ENCODE results near the gene MRPL30. TPM values are rescaled to one million over a fixed set of nuclear protein-coding genes. Genes with fewer than 3 reads are reported as not detected.
"Not testable (repeated sequence)": the region's sequence is repeated elsewhere in the genome, so short reads cannot be mapped to it uniquely, and the experiment has no call there.

Gene MRPL30
- total RNA-seq, 1 donor from 2014 or later, result 29.0 TPM

DNA sequence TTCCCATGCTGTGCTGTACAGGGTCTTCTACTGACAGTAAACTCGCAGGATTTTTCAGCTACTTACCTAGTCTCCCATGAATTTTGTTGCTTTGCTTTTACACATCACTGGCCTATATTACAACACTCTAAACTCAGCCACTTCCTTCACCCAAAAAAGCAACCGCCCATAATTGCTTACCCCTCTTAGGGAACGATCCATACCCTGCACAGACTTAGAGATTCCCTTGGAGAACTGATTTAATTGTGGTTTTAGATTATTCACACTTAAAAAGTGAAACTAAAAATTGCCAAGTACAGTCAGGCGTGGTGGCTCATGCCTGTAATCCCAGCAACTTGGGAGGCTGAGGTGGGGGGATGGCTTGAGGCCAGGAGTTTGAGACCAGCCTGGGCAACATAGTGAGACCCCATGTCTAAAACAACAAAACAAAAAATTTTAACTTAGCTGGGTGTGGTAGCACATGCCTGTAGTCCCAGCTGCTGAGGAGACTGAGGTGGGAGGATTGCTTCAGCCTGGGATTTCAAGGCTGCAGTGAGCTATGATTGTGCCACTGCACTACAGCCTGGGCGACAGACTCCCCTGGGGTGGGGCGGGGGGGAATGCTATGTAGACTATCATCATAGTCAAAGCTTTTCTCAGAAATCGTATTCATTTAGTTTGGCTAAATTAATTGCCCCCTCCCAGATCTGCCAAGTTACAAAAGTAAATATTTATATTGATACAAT is 19.3 kb downstream of the MRPL30 start:
- Mint-ChIP-seq H3K4me1 (no peaks in the 10 kb centered on the region), H3K27me3 (no peaks in the 10 kb centered on the region), H3K9me3 (peaks cover 13% of the 10 kb centered on the region), H3K27ac (no peak overlapping the region), H3K36me3 (ENCODE audit: low read depth) (peaks cover 18% of the 10 kb centered on the region), H3K4me3 (no peak overlapping the region)
- intact Hi-C loops (cut with micrococcal nuclease), result no loop called here
- DNase-seq, result no peak

DNA sequence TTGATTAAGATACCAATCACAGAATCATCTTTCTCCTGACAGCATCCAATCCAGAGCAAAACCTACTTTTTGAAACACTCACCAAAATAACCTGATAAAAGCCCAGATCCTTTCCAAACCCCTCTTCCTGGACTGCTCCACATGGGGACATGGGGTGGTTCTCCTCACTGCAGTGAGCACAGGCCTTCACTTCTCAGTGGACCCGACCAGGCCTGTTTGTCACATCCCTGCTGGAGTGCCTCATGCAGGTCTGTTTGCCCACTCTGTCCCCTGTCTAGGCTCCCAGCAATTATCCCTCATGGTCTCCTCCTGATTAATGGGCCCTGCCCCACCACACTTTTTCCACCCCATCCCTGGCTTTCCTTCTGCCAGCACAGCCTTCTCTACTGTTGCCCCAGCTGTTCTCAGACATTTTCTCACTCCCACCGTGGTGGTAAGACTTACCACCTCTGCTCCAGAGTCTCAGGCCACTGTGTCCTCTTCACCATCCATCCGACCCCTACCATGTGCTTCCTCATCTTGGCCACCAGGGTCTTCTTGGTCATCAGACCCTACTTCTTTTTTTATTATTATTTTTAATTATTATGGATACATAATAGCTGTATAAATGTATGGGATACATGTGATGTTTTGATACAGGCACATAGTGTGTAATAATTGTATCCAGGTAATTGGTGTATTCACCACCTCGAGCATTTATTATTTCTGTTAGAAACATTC is 21.1 kb downstream of the MRPL30 start:
- DNase-seq, result no peak
- H3K4me3 Mint-ChIP-seq, result no peak overlapping the region
- H3K27me3 Mint-ChIP-seq, result no peaks in the 10 kb centered on the region
- no peaks in the 10 kb centered on the region for H3K4me1 Mint-ChIP-seq
- H3K36me3 Mint-ChIP-seq (ENCODE audit: low read depth), result peaks cover 10% of the 10 kb centered on the region
- peaks cover 22% of the 10 kb centered on the region for H3K9me3 Mint-ChIP-seq
- intact Hi-C loops (cut with micrococcal nuclease), result no loop called here
- no peak overlapping the region for H3K27ac Mint-ChIP-seq

DNA sequence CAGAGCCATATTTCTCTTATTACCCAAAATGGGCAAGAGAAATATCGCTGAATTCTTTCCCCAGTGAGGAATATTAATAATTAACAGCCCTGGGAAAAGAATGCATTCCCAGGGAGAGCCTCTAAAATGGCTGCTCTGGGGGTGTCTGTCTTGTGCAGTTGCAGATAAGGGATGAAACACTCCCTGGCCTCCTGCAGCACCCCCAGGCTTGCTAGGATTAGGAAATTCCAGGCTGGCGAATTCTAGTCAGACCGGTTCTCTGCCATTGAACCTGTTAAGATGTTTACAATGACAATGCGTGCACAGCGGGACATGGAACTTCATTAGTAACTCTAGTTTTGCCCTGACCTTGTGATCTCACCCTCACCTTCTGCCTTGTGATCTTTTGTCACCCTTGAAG is 24.5 kb downstream of the MRPL30 start:
- intact Hi-C loops (cut with micrococcal nuclease), result no loop called here
- no peak overlapping the region for H3K27ac Mint-ChIP-seq

DNA sequence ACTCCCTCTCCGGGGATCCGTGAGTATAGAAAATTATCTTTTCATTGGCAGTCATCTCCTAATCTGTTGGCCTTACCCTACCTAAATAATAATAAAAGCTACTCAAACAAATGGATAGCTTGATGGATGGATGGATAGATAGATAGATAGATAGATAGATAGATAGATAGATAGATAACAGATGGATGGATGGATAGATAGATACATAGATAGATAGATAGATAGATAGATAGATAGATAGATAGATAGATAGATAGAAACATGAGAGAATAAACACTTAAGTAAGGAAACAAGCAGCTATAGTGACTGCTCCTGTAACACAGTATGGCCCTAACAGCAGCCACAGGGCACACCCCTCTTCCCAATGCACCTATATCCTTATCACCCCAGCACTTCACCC is 35.1 kb downstream of the MRPL30 start:
- Mint-ChIP-seq H3K9me3 (no peaks in the 10 kb centered on the region), H3K4me1 (peaks cover 2% of the 10 kb centered on the region)
- intact Hi-C loops (cut with micrococcal nuclease), result no loop called here

More for the DNA sequence above, 24.5 kb downstream of the MRPL30 start:
- Mint-ChIP-seq H3K4me3 (no peak overlapping the region), H3K27me3 (no peaks in the 10 kb centered on the region), H3K9me3 (peaks cover 22% of the 10 kb centered on the region), H3K4me1 (peaks cover 3% of the 10 kb centered on the region), H3K36me3 (ENCODE audit: low read depth) (peaks cover 14% of the 10 kb centered on the region)
- DNase-seq, result no peak

DNA sequence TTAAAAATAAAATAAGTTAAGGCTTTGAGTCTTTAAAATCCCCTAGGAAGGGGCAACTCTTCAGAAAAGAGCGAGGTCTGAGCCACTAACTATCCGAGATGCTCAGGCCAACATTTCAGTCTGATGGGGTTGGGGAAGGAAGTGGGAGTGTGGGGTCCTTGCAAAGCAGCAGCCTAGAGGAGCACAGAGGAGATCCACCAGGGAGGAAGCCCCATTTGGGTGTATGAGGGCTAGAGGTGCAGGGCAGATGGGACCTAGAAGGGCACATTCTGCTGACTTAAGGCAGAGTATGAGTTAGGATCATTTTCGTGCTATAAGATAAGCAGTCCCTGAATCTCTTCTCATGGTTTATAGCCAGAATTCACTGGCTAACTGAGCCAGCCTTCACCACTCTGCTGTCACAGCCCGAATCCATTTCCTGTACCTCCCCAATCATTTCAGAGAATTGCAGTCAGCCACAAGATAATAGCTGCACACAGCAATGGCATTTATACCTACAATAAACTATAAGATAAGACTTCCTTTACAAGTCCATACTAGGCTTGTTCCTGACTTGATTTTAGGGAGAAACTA is 37.0 kb downstream of the MRPL30 start:
- H3K27ac Mint-ChIP-seq, result no peak overlapping the region
- no peak for DNase-seq
- no peaks in the 10 kb centered on the region for H3K9me3 Mint-ChIP-seq
- H3K4me1 Mint-ChIP-seq, result peaks cover 2% of the 10 kb centered on the region
- intact Hi-C loops (cut with micrococcal nuclease), result no loop called here
- H3K36me3 Mint-ChIP-seq (ENCODE audit: low read depth), result no peaks in the 10 kb centered on the region
- no peaks in the 10 kb centered on the region for H3K27me3 Mint-ChIP-seq
- no peak overlapping the region for H3K4me3 Mint-ChIP-seq

More for the DNA sequence above, 35.1 kb downstream of the MRPL30 start:
- Mint-ChIP-seq H3K27ac (no peak overlapping the region), H3K27me3 (no peaks in the 10 kb centered on the region), H3K4me3 (no peak overlapping the region), H3K36me3 (ENCODE audit: low read depth) (no peaks in the 10 kb centered on the region)
- no peak for DNase-seq

DNA sequence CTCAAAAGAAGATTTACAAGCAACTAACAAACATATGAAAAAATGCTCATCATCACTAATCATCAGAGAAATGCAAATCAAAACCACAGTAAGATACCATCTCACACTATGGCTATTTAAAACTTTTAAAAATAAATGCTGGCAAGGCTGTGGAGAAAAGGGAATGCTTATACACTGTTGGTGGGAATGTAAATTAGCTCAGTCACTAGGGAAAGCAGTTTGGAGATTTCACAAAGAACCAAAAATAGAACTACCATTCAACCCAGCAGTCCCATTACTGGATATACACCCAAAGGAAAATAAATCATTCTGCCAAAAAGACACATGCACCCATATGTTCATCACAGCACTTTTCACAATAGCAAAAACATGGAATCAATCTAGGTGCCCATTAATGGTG is 52.2 kb downstream of the MRPL30 start:
- H3K4me3 Mint-ChIP-seq; H3K27ac Mint-ChIP-seq; DNase-seq; H3K4me1 Mint-ChIP-seq; H3K36me3 Mint-ChIP-seq (ENCODE audit: low read depth); intact Hi-C loops (cut with micrococcal nuclease); H3K27me3 Mint-ChIP-seq: not testable (repeated sequence)
- peaks cover 24% of the 10 kb centered on the region for H3K9me3 Mint-ChIP-seq

DNA sequence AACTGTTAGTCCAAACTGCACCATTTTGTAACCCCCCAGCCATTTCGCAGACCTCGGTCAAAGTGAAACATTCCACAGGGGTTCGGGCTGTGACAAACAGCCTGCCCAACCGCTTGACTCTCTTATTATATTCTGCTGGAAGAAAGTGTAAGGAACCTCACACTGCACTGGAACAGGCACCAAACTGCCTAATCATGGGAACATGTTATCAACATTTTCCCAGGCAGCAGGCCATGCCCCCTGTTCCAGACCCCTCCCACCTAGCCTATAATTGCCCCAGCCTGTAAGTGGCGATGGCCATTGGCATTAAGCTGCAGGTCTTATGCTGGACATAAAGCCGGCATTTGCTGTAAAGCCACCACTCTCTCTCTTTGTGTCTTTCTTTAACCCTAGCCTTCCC is 57.6 kb downstream of the MRPL30 start:
- intact Hi-C loops (cut with micrococcal nuclease), result no loop called here
- Mint-ChIP-seq H3K27ac (no peak overlapping the region), H3K36me3 (ENCODE audit: low read depth) (no peaks in the 10 kb centered on the region), H3K4me3 (no peak overlapping the region), H3K27me3 (no peaks in the 10 kb centered on the region), H3K9me3 (peaks cover 2% of the 10 kb centered on the region), H3K4me1 (no peaks in the 10 kb centered on the region)
- no peak for DNase-seq

DNA sequence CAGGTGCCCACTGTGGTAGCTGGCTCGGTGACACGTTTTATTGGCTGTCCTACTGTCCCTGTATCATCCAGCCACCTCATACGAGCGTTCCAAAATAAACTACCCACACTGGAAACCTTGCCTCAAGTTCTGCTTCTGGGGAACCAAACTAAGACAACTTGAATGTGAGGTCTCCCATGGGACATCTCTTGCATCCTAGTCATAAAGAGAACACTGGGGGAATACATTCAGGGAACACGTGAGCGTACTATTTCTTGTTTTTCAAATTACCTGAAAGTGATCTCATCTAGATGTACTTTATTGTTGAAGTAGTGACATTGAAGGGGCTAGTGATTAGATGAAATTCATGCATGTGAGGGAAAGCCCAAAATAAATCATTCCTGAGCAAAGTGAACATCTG is 59.4 kb downstream of the MRPL30 start:
- H3K36me3 Mint-ChIP-seq (ENCODE audit: low read depth), result no peaks in the 10 kb centered on the region
- no peak for DNase-seq
- H3K4me3 Mint-ChIP-seq, result no peak overlapping the region
- intact Hi-C loops (cut with micrococcal nuclease), result no loop called here
- no peaks in the 10 kb centered on the region for H3K27me3 Mint-ChIP-seq
- no peaks in the 10 kb centered on the region for H3K9me3 Mint-ChIP-seq
- no peaks in the 10 kb centered on the region for H3K4me1 Mint-ChIP-seq
- no peak overlapping the region for H3K27ac Mint-ChIP-seq

DNA sequence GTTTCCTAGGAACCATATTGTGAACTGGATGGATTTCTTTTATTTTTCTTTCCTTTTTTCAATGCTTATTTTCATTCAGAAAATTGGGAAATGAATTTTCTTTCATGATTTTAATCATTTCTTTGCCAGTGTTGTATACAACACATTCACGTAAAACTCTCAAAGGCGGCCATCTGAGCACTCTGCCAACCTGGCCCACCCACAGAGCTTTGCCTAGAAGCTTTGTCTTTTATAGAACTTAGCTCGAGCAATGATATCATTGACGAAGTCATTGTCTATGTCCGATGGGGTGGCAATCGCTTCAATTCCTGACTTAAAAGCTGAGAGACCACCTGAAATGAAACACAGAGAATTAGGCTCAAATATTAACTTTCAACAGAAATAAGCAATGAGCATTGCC is 61.2 kb downstream of the MRPL30 start:
- intact Hi-C loops (cut with micrococcal nuclease), result no loop called here
- Mint-ChIP-seq H3K36me3 (ENCODE audit: low read depth) (no peaks in the 10 kb centered on the region), H3K27me3 (no peaks in the 10 kb centered on the region), H3K4me1 (no peaks in the 10 kb centered on the region), H3K4me3 (no peak overlapping the region), H3K9me3 (peaks cover 4% of the 10 kb centered on the region), H3K27ac (no peak overlapping the region)
- no peak for DNase-seq

Other genes with a start within 250 kb of the MRPL30 start
- 0.07 and 0.12 TPM in 2 replicates for gene CRACDL, start 245.0 kb upstream of the MRPL30 start, total RNA-seq
- gene C2orf15, start 39.5 kb upstream of the MRPL30 start, total RNA-seq, result 0.26 and 0.40 TPM in 2 replicates
- gene TSGA10, start 26.2 kb upstream of the MRPL30 start, total RNA-seq, result 3.2 and 3.7 TPM in 2 replicates
- gene LIPT1, start 26.2 kb upstream of the MRPL30 start, total RNA-seq, result 3.3 and 3.9 TPM in 2 replicates
- 49.9 and 52.8 TPM in 2 replicates for gene MITD1, start 126 bp upstream of the MRPL30 start, total RNA-seq
- gene LYG2, start 74.5 kb downstream of the MRPL30 start, total RNA-seq, result not detected in 2 replicates
- gene LYG1, start 120.0 kb downstream of the MRPL30 start, total RNA-seq, result 2.1 TPM in 2 replicates
- gene TXNDC9, start 155.1 kb downstream of the MRPL30 start, total RNA-seq, result 42.1 TPM in 2 replicates
- gene EIF5B, start 156.2 kb downstream of the MRPL30 start, total RNA-seq, result 86.5 and 88.5 TPM in 2 replicates

All from activated CD4-positive, alpha-beta T cell treated with anti-CD3 and anti-CD28 coated beads, Interleukin-2, amount 10 ng/mL, durations not matched to agents 24 days and 14 days (primary cell).